ENCODE measurements around the gene BSPRY. TPM values are rescaled to one million over a fixed set of nuclear protein-coding genes. Genes with fewer than 3 reads are reported as not detected.
"Not testable (repeated sequence)": the region's sequence is repeated elsewhere in the genome, so short reads cannot be mapped to it uniquely, and the experiment has no call there.

Gene BSPRY
- total RNA-seq, 2 donors from 2014 or later, result 7.7 to 29.6 TPM

DNA sequence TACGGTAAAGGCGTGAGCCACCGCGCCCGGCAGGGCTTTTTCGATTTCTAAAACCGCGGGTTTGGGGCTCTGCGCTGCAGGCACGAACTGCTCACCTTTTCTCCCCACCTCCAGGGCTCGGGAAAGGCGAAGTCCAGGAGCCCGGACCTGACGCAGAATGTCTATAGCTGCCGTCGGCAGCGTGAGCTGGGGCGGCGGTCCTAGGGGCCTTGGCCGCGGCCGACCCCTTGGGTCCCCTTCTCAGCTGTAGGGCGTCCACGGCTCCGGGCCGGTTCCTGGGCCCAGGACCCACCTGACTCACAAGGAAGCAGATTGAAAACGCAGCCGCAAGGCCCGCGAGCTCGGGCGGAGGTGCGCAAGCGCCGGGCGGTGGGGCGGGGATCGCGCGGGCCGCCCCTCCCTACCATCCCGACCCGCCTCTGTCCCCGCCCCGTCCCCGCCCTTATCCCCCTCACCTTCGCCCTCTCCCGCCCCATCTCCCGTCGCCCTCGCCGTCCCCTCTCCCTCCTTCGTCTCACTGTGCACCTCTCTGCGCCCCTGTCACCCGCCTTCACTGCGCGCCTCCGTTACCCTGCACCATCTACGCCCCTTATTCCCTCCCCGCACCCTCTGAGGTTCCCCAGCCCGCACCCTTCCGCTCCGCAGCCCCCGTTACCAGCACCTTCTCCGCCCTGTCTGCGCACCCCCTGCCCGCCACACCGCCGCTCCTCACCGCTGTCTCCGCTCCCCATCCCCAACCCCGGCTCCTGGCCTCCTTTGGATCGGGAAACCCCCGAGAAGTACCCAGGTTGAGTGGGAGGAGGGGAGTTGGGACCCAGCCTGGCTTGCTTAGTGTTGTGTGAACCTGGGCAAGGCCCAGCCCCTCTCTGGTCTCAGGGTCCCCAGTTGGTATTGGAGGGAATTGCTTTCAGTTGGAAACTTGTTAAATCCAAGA, 27.6 kb downstream of the BSPRY start, which contains the start of gene HDHD3:
TSS of gene HDHD3 (minus strand) at position 353 of the 934 bp plus-strand sequence. CDS start 2,632 bp downstream, outside the sequence.
- H3K36me3 Mint-ChIP-seq, result peaks cover 7 to 17% of the 10 kb centered on the region in 2 donors
- peak within 1 kb of the TSS; percentile 86 for H3K27ac Mint-ChIP-seq
- peak; percentile 84 to 94 for ATAC-seq
- DNase-seq (ENCODE audit: low spot score in 2 of 2), result peak; percentile 83 to 88
- H3K9me3 Mint-ChIP-seq, result no peaks in the 10 kb centered on the region

- H3K27ac Mint-ChIP-seq, result peak overlapping the region in 1 of 2 donors; percentile 27
- ATAC-seq; H3K9me3 Mint-ChIP-seq; DNase-seq (ENCODE audit: low spot score in 2 of 2): not testable (repeated sequence)
- H3K36me3 Mint-ChIP-seq, result peaks cover 7 to 16% of the 10 kb centered on the region in 2 donors
Measured at GRCh38 chr9:113379094-113379828, 29.9 kb downstream of the BSPRY start.

GRCh38 chr9:113379829-113380210, 30.5 kb downstream of the BSPRY start:
- not testable (repeated sequence) for H3K9me3 Mint-ChIP-seq; ATAC-seq; DNase-seq (ENCODE audit: low spot score in 2 of 2)
- H3K36me3 Mint-ChIP-seq, result peaks cover 7 to 10% of the 10 kb centered on the region in 2 donors
- H3K27ac Mint-ChIP-seq, result peak overlapping the region in 1 of 2 donors; percentile 1

DNA sequence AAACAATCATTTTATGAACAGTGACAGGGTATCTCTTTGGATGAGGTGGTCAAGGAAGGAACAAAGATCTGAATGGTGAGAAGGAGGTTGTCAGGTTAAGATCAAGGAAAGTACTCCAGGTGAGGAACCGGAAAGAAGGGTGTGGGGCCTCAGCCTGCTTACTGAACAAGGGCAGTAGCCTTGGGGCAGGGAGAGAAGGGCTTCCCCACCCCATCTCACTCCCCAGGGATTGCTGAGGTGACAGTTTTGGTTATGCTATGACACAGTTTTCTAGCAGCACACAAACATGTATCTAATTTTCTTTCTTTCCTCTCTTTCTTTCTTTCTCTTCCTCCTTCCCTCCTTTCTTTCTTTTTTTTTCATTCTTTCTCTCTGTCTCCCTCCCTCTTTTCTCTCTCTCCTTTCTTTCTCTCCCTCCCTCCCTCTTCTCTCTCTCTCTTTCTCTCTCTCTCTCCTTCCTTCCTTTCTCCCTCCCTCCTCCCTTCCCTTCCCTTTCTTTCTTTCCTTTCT, 31.6 kb downstream of the BSPRY start:
- ATAC-seq (no peak), DNase-seq (ENCODE audit: low spot score in 2 of 2) (no peak)
- no peaks in the 10 kb centered on the region for H3K9me3 Mint-ChIP-seq
- H3K27ac Mint-ChIP-seq, result peak overlapping the region; percentile 0 to 1
- no peaks in the 10 kb centered on the region for H3K36me3 Mint-ChIP-seq

- not testable (repeated sequence) for DNase-seq (ENCODE audit: low spot score in 2 of 2); ATAC-seq; H3K36me3 Mint-ChIP-seq; H3K27ac Mint-ChIP-seq; H3K9me3 Mint-ChIP-seq
Measured at GRCh38 chr9:113381441-113381840, 32.1 kb downstream of the BSPRY start.

- no peak for ATAC-seq
- Mint-ChIP-seq H3K9me3 (no peaks in the 10 kb centered on the region), H3K36me3 (no peaks in the 10 kb centered on the region), H3K27ac (no peak overlapping the region)
- no peak for DNase-seq (ENCODE audit: low spot score in 2 of 2)
Measured at GRCh38 chr9:113381909-113382411, 32.6 kb downstream of the BSPRY start.

GRCh38 chr9:113386571-113387393, 37.4 kb downstream of the BSPRY start:
- ATAC-seq (no peak), DNase-seq (ENCODE audit: low spot score in 2 of 2) (no peak)
- H3K27ac Mint-ChIP-seq, result peak overlapping the region; percentile 29 to 75
- H3K36me3 Mint-ChIP-seq, result peaks cover 0 to 6% of the 10 kb centered on the region in 2 donors
- H3K9me3 Mint-ChIP-seq, result no peaks in the 10 kb centered on the region

DNA sequence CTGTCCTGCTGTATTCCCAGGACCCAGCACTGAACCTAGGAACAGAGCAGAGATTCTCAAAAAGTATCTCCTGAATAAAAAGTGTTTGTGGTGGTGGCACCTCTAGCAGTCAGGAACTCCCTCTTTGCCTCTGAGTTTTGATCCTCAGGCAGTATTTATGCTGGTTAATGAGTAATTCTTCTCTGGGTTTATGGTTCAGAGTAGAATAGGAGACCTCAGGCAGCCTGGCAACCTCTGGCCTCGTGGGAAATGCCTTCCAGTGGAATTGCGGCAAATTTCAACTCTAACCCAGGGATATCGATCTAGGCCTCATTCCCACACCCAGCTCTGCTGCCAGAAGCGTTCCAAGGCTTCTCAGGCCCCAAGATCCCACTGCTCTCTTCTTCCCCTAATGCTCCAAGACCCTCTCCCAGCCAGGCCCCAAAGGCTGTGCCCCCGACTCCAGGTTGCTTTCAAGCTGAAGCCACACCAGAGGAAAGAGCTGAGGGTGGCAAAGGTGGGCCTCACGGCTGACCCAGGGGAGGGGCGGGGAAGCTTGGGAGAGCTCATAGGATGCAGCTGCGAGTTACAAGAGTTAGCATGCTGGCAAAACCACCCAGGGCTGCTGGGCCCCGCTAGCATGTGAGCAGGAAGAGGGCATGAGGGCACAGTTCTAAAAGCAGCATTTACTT, 38.4 kb downstream of the BSPRY start:
- ATAC-seq (no peak), DNase-seq (ENCODE audit: low spot score in 2 of 2) (no peak)
- Mint-ChIP-seq H3K27ac (peak overlapping the region in 1 of 2 donors; percentile 29), H3K9me3 (no peaks in the 10 kb centered on the region), H3K36me3 (peaks cover 0 to 6% of the 10 kb centered on the region in 2 donors)

GRCh38 chr9:113388833-113389232, 39.5 kb downstream of the BSPRY start:
- ATAC-seq (no peak), DNase-seq (ENCODE audit: low spot score in 2 of 2) (no peak)
- peaks cover 0 to 6% of the 10 kb centered on the region in 2 donors for H3K36me3 Mint-ChIP-seq
- H3K27ac Mint-ChIP-seq, result no peak overlapping the region
- no peaks in the 10 kb centered on the region for H3K9me3 Mint-ChIP-seq

GRCh38 chr9:113389451-113389850, 40.1 kb downstream of the BSPRY start:
- Mint-ChIP-seq H3K9me3 (no peaks in the 10 kb centered on the region), H3K27ac (no peak overlapping the region)

GRCh38 chr9:113390192-113390960, 41.0 kb downstream of the BSPRY start:
- DNase-seq (ENCODE audit: low spot score in 2 of 2) (no peak), ATAC-seq (no peak)
- H3K36me3 Mint-ChIP-seq, result peaks cover 0 to 6% of the 10 kb centered on the region in 2 donors
- H3K9me3 Mint-ChIP-seq, result no peaks in the 10 kb centered on the region
- H3K27ac Mint-ChIP-seq, result peak overlapping the region in 1 of 2 donors; percentile 56

More at GRCh38 chr9:113389451-113389850, 40.1 kb downstream of the BSPRY start:
- peaks cover 0 to 6% of the 10 kb centered on the region in 2 donors for H3K36me3 Mint-ChIP-seq
- DNase-seq (ENCODE audit: low spot score in 2 of 2) (no peak), ATAC-seq (no peak)

DNA sequence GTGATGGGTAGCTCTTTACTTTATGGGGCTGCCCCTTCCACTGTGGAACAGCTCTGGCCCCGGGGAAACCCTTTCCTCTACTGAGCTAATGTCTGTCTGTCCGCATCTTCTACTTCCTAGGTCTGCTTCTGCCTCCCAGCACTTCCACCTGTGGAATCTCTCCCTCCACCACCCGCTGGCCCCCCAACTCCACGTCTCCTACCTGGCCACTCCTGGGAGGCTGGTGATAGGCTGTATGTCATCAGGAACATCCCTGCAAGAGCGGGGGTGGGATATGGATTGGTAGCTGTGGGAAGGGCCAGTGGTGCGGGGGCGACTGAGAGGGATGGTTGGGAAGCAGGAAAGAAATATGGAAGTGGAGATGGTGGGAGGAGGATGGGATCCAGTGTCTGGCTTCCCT, 42.6 kb downstream of the BSPRY start:
- no peak for ATAC-seq
- H3K36me3 Mint-ChIP-seq, result peaks cover 0 to 6% of the 10 kb centered on the region in 2 donors

DNA sequence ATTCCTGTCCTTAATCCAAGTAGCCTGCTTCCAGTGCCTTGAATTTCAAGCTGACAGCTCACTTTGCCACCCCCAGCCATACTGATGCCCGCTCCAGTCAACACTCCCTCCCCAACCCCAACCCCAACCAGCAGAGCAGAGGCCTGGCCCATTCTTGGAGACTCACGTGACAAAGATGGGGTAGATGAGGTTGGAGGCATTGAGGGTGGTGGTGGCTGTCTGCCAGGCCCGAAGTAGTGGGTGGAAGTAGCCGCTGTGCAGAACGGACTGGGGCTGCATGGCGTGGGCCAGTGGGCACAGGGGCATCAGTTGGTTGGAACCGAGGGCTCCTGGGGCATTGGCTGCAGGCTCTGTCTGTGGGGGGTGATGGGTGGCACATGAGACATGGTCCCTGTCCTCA, 43.9 kb downstream of the BSPRY start:
- Mint-ChIP-seq H3K27ac (no peak overlapping the region), H3K36me3 (no peaks in the 10 kb centered on the region), H3K9me3 (no peaks in the 10 kb centered on the region)
- no peak for ATAC-seq
- DNase-seq (ENCODE audit: low spot score in 2 of 2), result no peak

More for the DNA sequence above, 42.6 kb downstream of the BSPRY start:
- H3K9me3 Mint-ChIP-seq, result no peaks in the 10 kb centered on the region
- no peak for DNase-seq (ENCODE audit: low spot score in 2 of 2)
- H3K27ac Mint-ChIP-seq, result no peak overlapping the region

DNA sequence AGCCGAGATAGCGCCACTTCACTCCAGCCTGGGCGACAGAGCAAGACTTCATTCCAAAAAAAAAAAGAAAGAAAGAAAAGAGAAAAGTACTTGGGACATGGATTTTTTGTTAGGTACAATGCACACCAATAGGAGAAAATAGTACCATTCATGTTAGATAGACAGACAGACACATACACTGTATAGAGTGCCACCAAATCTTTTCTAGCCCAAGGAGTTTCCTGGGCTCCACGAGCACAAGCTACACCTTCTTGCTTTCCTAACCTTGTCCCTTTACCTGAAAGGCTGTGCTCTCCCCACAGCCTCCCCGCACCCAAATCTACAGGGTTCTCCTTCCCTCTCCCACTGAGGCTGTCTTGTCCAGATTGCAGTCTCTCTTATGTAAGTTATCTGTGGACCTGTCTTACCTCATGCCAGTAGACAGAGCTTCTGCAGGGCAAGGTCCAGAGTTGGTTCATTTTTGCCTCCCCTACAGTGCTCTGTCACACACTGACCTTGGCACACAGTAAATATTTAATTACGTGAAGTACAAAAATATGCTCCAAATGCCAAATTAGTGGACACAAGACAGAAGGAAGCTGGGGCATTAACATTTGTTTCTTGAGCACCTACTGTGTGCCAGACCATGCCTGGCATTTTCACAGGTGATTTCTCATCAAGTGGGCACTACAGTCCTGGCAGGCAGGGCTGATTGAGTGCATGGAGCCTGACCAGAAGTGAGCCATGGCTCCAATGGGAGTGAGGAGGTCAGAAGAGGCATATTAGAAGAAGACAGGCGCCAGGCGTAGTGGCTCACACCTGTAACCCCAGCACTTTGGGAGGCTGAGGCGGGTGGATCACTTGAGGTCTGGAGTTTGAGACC, 45.9 kb downstream of the BSPRY start:
- Mint-ChIP-seq H3K36me3 (no peaks in the 10 kb centered on the region), H3K27ac (no peak overlapping the region), H3K9me3 (no peaks in the 10 kb centered on the region)
- no peak for ATAC-seq
- peak in 1 of 2 donors; percentile 16 for DNase-seq (ENCODE audit: low spot score in 2 of 2)
